Gastrocnemius medialis (tissue), 4 donors: ENCODE data around the gene STK17A. TPM values are rescaled to one million over a fixed set of nuclear protein-coding genes. Genes with fewer than 3 reads are reported as not detected.
A peak's percentile ranks its signal among the peaks of the same experiment; 100 is the strongest.

Experiments
- ATAC-seq, 2 donors: fragments of 150-250 bp; one replicate each; pipeline ENCODE4 v1.9.1; 2016
- DNase-seq, 2 donors: peaks; one replicate each; pipeline ENCODE4 v3.0.0-alpha.2; 2019
- H3K27ac ChIP-seq, 4 donors: fragments of 200-600 bp; sonication (generic); 1 replicate in 1 of 4; 2 replicates in 3 of 4; pipeline ENCODE4 v1.5.1; 2016 to 2018; ENCODE audit warnings: mild to moderate bottlenecking in 2 of 4, moderate library complexity in 1 of 4
- H3K27me3 ChIP-seq, 3 donors: fragments of 200-600 bp; sonication (generic) in 2 of 3; 1 replicate in 1 of 3; 2 replicates in 2 of 3; pipeline versions ENCODE4 v1.5.1 to v1.6.0; 2016 to 2019; ENCODE audit warnings: mild to moderate bottlenecking in 1 of 3, moderate library complexity in 1 of 3
- H3K36me3 ChIP-seq, 2 donors: fragments of 200-600 bp; sonication (generic) in 1 of 2; one replicate each; pipeline ENCODE4 v1.5.1; 2017 to 2018
- H3K4me1 ChIP-seq, 2 donors: fragments of 200-600 bp; sonication (generic) in 1 of 2; one replicate each; pipeline ENCODE4 v1.5.1; 2016 to 2017; ENCODE audit warnings: mild to moderate bottlenecking in 2 of 2
- H3K4me3 ChIP-seq, 4 donors: fragments of 200-600 bp; sonication (generic) in 3 of 4; 1 replicate in 1 of 4; 2 replicates in 3 of 4; pipeline ENCODE4 v1.5.1; 2016 to 2019; ENCODE audit warnings: mild to moderate bottlenecking in 2 of 4
- H3K9me3 ChIP-seq, 3 donors: fragments of 200-600 bp; sonication (generic) in 2 of 3; 1 replicate in 1 of 3; 2 replicates in 2 of 3; pipeline ENCODE4 v1.5.1; 2016 to 2019
- CTCF ChIP-seq, 5 experiments: fragments of 450-650 bp in 3 of 5; fragments of 200-600 bp in 2 of 5; sonication (generic) in 2 of 5; IDR thresholded peaks in 4 of 5; conservative IDR thresholded peaks in 1 of 5; 1 replicate in 4 of 5; 2 replicates in 1 of 5; pipeline ENCODE4 v1.5.1; 2016 to 2019; ENCODE audit warnings: antibody characterized with exemption in 5 of 5, mild to moderate bottlenecking in 3 of 5, moderate library complexity in 3 of 5
- POLR2A ChIP-seq, 2 donors: fragments of 450-650 bp; IDR thresholded peaks; one replicate each; pipeline ENCODE4 v1.6.1; 2017; ENCODE audit warnings: antibody characterized with exemption in 2 of 2, mild to moderate bottlenecking in 2 of 2, moderate library complexity in 2 of 2
- in situ Hi-C, 4 donors: fragments of 200-750 bp; cut with MboI; loops; one replicate each; pipeline versions ENCODE4 v1.15.0 to v1.8.0; 2017; ENCODE audit warnings: low sequenced_read_pairs in 4 of 4
- intact Hi-C: fragments of 100-400 bp; cut with DNase I; formaldehyde crosslinking; loops from one replicate; pipeline ENCODE4 v1.15.1; 2023; ENCODE audit warnings: low total_unique reads
- total RNA-seq, 4 donors: library from RNA; depleted of rRNA; stranded (reverse); fragments of >200 nt; gene quantifications; one replicate each; pipeline versions ENCODE4 v1.1.0 to v1.2.3, GENCODE V29; 2016

STK17A gene
- total RNA-seq, 4 donors from 2014 or later, result 19.7 to 22.3 (median 21.4) TPM

GRCh38 chr7:43650457-43651052 lies 67.6 kb downstream of the STK17A start:
- ATAC-seq (no peak), DNase-seq (no peak)
- in situ Hi-C loops (no loop called here), intact Hi-C loops (no loop called here)
- Histone ChIP-seq H3K36me3 (no peaks in the 10 kb centered on the region), H3K27ac (peak overlapping the region; percentile 30 to 66 (median 54)), H3K9me3 (no peaks in the 10 kb centered on the region), H3K27me3 (no peaks in the 10 kb centered on the region), H3K4me1 (peaks cover 45 to 53% of the 10 kb centered on the region in 2 donors), H3K4me3 (no peak overlapping the region)
- TF ChIP-seq CTCF (IDR thresholded peaks at IDR 0.05 in 4 of 5, conservative IDR thresholded peaks at IDR 0.05 in 1 of 5), result no peak
- no peak for TF ChIP-seq POLR2A (IDR thresholded peaks at IDR 0.05)

- no peaks in the 10 kb centered on the region for H3K36me3 ChIP-seq
- peak overlapping the region in 1 of 4 donors; percentile 4 for H3K27ac ChIP-seq
- TF ChIP-seq CTCF (IDR thresholded peaks at IDR 0.05 in 4 of 5, conservative IDR thresholded peaks at IDR 0.05 in 1 of 5) (no peak), POLR2A (IDR thresholded peaks at IDR 0.05) (no peak)
- H3K4me3 ChIP-seq, result no peak overlapping the region
- DNase-seq, result no peak
- ATAC-seq, result no peak
- in situ Hi-C loops, result no loop called here
- intact Hi-C loops, result no loop called here
- H3K4me1 ChIP-seq, result peaks cover 33 to 36% of the 10 kb centered on the region in 2 donors
- no peaks in the 10 kb centered on the region for H3K9me3 ChIP-seq
- no peaks in the 10 kb centered on the region for H3K27me3 ChIP-seq
Observed at GRCh38 chr7:43652364-43652763, 69.5 kb downstream of the STK17A start.

- Histone ChIP-seq H3K9me3 (no peaks in the 10 kb centered on the region), H3K4me1 (peaks cover 23 to 27% of the 10 kb centered on the region in 2 donors), H3K36me3 (no peaks in the 10 kb centered on the region), H3K4me3 (no peak overlapping the region), H3K27ac (no peak overlapping the region), H3K27me3 (no peaks in the 10 kb centered on the region)
- intact Hi-C loops (no loop called here), in situ Hi-C loops (no loop called here)
- TF ChIP-seq CTCF (IDR thresholded peaks at IDR 0.05 in 4 of 5, conservative IDR thresholded peaks at IDR 0.05 in 1 of 5) (no peak), POLR2A (IDR thresholded peaks at IDR 0.05) (no peak)
- ATAC-seq (no peak), DNase-seq (no peak)
Observed at GRCh38 chr7:43653466-43653865, 70.6 kb downstream of the STK17A start.

GRCh38 chr7:43653891-43654504 lies 71.1 kb downstream of the STK17A start:
- DNase-seq (no peak), ATAC-seq (no peak)
- Histone ChIP-seq H3K9me3 (no peaks in the 10 kb centered on the region), H3K27ac (no peak overlapping the region), H3K4me1 (peaks cover 18 to 26% of the 10 kb centered on the region in 2 donors), H3K4me3 (no peak overlapping the region), H3K36me3 (no peaks in the 10 kb centered on the region), H3K27me3 (no peaks in the 10 kb centered on the region)
- intact Hi-C loops, result no loop called here
- in situ Hi-C loops, result no loop called here
- TF ChIP-seq POLR2A (IDR thresholded peaks at IDR 0.05), result no peak

GRCh38 chr7:43655584-43655983 lies 72.7 kb downstream of the STK17A start:
- Histone ChIP-seq H3K36me3 (no peaks in the 10 kb centered on the region), H3K27ac (no peak overlapping the region), H3K4me1 (peaks cover 8 to 24% of the 10 kb centered on the region in 2 donors), H3K27me3 (no peaks in the 10 kb centered on the region), H3K4me3 (no peak overlapping the region), H3K9me3 (no peaks in the 10 kb centered on the region)
- no peak for TF ChIP-seq POLR2A (IDR thresholded peaks at IDR 0.05)
- no peak for TF ChIP-seq CTCF (IDR thresholded peaks at IDR 0.05 in 4 of 5, conservative IDR thresholded peaks at IDR 0.05 in 1 of 5)
- DNase-seq, result no peak
- in situ Hi-C loops, result no loop called here
- ATAC-seq, result no peak
- intact Hi-C loops, result no loop called here
